ENCODE measurements around the gene COX10. TPM values are rescaled to one million over a fixed set of nuclear protein-coding genes. Genes with fewer than 3 reads are reported as not detected.

Gene COX10
- total RNA-seq = 12.5 and 16.5 TPM in 2 replicates

DNA sequence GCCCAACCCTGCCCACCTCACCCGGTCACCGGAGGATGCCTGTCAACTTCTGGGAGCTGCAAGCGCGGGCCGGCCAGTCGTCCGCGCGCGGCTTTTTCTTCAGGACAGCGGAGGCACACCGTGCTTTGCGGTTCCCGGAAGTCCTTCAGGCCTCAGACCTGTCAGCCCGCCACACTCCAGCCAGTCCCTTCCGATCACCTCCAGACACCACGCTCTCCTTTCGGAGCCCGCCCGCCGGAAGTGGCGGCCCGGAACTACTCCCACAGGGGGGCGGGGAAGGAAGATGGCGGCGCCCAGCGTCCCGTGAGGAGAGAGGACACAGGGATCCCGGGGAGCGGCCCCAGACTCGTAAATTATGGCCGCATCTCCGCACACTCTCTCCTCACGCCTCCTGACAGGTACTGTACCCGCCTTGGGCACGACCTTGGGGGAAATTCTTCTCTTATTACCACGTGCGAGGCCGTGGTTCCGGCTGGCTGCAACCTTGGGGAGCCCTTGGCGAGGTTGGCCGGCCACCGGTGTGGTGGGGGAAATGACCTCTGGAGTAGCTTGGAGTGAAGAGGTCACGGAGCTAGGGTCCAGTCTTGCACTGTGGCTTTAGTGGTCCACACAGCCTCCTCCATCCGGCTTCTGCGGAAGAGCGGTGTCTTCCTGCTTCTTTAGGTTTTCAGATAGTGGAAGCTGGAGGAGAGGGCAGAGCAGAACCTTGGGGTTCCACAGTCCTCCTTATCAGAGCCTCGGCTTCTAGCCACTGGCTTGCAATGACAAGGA, at the start of gene COX10:
COX10 (plus strand) TSS at position 254 of the 771 bp plus-strand sequence; CDS start at position 356, 102 bp downstream.

DNA sequence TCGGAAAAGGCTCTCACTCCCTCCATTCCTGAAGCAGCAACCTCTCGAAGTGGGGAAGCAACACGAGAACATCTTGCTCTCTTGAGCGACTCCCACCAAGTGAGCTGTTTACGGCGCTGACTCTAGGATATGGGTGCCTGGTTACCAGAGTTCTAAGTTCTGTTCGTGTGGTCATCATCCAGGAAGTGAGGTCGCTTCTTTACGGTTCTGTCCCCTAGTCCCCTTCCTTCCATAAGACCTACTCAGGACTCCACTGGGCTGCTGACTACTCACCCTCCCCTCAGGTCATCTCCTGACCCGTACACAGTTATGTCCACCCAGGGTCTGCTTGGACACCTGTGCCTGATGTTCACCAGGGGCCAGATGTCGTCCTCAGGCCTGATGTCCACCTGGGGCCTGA, 167.5 kb downstream of the COX10 start, which contains the start of gene CDRT15:
CDRT15 (minus strand) TSS at position 101 of the 400 bp plus-strand sequence; CDS start at position 72, 29 bp downstream.

Other genes starting within 250 kb of the COX10 start
- gene CDRT15, start 167.4 kb downstream of the COX10 start, total RNA-seq = not detected in 2 replicates
- 14.5 and 19.7 TPM in 2 replicates for gene HS3ST3B1, start 231.6 kb downstream of the COX10 start, total RNA-seq